NCI-H774 (cell line): ENCODE data around the gene GLDN.
"Not testable (repeated sequence)": the region's sequence is repeated elsewhere in the genome, so short reads cannot be mapped to it uniquely, and the experiment has no call there.

ENCODE experiments used
- DNase-seq: peaks from one replicate; lab custom pipeline; 2025; lab: John Stamatoyannopoulos, UW

The GLDN gene

GRCh38 chr15:51387699-51388041 is 46.2 kb downstream of the GLDN start:
- DNase-seq: no peak

DNA sequence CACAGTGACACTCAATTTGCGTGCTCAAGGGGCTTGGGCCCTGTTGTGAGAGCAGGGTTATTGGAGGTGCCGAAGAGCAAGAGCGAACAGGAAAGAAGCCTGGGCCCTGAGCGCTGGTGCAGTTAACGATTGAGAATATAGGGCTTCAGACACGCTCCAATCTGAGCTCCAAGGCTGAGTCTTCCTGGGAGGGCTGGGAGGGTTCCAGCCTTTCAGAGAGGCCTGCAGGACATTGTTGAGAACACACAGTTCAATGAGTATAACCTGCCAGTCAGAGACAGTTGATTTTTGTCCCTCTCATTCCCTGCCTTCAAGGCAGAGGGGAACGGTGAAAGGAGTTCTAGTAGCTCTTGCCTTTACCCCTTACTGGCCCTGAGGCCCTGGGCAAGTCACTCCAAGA is 47.3 kb downstream of the GLDN start:
- no peak for DNase-seq

DNA sequence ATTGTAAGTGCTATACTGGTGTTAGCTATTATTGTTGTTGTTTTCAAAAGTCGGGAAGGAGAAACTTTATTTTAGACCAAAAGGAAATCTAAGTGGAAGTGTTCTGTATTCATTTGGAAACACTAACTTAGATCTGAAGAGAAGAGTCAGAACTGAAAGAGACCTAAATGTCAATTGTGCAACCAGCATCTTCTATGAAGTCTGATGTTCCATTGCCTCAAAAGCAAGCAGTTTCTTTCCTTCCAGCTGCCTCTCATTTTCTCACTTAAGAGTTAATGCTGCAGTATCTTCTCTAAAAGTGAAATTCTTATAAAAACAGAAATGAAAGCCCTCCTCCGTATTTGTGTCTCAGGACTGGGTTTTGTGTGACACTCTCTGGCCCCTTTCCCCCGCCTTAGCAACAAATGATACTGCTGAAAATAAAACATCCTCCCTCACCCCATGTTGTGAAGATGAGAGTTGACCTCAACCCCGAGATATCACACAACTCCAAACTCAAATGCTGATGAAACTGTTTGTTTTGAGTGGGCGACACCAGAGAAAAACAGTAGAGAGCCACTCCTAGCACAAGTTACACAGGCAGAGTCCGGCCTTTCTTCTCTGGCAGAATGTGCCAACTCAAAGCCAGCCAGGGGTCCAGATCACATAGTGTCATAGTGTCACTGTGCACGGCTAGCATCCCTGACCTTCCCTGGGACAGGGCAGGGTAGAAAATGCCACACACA is 48.9 kb downstream of the GLDN start:
- no peak for DNase-seq

- DNase-seq: no peak
These were observed 49.5 kb downstream of the GLDN start for GRCh38 chr15:51390966-51391422.

GRCh38 chr15:51396921-51397320 is 55.5 kb downstream of the GLDN start:
- no peak for DNase-seq

- DNase-seq: no peak
These were observed 57.2 kb downstream of the GLDN start for GRCh38 chr15:51398626-51399025.

GRCh38 chr15:51401051-51401780 is 59.8 kb downstream of the GLDN start:
- DNase-seq: no peak

DNA sequence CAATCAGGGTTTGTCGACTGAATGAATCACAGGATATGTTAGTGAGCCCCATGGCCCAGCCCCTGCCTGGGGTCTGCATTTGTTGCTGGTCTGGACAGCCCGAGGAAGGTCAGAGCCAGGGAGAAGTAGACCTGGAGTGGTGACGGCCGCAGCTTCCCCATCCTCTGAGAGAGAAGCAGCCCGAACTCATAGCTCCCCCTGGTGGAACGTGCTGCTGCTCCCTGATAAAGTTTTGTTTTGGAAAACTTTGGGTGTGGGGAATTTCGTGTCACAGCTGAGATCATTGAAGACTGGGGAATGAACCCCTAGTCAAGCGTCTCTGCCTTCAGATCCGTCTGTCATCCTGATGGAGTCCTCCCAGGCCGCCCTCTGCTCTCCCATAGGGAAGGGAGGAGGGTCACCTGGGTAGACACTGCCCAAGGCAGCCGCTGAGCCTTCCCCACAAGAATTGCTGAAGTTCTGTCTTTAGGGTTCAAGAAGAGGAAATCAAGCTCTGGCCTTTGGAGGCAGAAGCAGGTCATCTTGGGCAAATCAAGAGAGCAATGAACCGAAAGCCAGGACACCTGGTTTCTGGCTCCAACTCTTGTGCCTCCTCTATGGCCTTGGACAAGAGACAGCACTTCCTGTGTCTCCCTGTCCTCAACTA is 60.5 kb downstream of the GLDN start:
- DNase-seq: no peak

- DNase-seq: no peak
These were observed 61.8 kb downstream of the GLDN start for GRCh38 chr15:51403072-51403878.

DNA sequence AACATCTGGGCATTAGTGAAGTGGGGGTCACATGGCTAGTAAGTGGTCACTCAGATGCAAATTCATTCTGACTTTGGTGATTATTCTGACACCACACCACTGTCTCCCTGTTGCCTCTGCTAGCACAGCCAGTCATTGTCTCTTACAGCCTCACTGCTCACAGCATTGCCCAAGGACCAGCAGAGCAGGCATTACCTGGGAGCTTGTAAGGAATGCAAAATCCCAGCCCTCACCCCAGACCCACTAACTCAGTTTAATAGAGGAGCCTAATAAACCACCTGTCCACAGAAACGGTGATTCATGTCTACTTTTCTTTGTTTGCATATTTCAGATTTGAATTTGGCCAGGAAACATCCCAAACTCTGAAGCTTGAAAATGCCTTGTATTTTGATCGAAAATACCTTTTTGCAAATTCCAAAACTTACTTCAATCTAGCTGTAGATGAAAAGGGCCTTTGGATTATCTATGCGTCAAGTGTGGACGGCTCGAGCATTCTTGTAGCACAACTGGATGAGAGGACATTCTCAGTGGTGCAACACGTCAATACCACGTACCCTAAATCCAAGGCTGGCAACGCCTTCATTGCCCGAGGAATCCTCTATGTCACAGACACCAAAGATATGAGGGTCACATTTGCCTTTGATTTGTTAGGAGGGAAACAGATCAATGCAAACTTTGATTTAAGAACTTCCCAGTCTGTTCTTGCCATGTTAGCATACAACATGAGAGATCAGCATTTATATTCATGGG is 62.7 kb downstream of the GLDN start:
- no peak for DNase-seq

GRCh38 chr15:51405693-51406523 is 64.5 kb downstream of the GLDN start:
- no peak for DNase-seq

DNA sequence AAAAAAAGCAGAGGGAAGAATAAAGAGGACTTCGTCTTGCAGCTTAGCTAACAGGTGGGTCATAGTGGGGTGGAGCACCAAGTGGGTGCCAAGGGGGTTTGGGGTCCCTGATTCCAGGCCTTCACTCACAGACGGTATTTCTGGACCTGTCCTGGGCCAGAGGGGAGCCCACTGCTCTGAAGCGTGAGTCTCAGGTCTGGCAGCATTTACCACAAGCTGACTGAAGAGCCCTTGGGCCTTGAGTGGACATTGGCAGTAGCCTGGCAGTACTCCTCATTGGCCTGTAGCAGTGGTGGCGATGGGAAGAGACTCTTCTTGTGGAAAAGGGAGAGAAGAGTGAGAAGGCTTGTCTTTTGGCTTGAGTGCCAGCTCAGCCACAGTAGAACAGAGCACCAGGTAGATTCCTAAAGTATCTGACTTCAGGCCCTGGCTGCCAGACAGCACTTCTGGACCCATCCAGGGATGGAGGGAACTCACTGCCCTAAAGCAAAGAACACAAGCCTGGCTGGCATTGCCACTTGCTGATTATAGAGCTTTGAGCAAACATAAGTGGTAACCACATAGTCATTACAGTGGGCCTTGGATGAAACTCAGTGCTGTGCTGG is 72.9 kb downstream of the GLDN start:
- DNase-seq: no peak

DNA sequence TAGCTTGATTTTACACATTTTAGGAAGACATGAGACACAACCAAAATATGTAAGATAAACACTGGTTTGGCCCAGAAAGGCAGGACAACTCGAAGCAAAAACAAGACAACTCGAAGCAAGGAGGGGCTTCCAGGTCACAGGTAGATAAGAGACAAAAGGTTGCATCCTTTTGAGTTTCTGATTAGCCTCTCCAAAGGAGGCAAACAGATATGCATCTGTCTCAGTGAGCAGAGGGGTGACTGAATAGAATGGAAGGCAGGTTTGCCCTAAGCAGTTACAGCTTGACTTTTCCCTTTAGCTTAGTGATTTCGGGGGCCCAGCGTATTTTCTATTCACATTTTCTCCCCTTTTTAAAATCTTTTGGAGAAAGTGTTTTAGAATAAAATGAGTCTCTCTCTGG is 74.7 kb downstream of the GLDN start:
- DNase-seq: no peak

GRCh38 chr15:51423040-51423439 is 81.6 kb downstream of the GLDN start:
- not testable (repeated sequence) for DNase-seq

- DNase-seq: no peak
These were observed 83.3 kb downstream of the GLDN start for GRCh38 chr15:51424780-51425179.

DNA sequence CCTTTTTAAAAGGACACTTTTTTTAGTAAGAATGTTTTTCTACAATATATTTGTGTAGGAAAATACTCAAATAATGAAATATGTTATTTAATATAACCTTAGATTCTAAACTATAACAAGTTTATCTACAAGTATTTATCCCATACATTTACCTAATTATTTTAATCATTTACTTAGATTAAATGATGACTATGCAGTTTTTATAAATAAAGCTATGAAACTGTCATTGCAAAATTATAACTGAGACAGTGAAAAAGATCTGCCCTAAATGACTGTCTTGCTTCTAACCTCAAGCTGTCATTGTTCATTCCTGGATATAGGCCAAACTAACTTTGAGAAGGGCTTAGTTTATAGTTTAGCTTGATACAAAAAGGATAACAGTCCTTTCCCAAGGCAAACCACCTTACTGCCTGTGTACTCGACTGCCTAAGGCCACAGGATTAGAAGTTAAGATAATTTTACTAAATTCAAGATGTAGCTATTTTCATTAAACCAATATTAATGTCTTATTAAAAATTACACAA is 84.1 kb downstream of the GLDN start:
- DNase-seq: no peak

DNA sequence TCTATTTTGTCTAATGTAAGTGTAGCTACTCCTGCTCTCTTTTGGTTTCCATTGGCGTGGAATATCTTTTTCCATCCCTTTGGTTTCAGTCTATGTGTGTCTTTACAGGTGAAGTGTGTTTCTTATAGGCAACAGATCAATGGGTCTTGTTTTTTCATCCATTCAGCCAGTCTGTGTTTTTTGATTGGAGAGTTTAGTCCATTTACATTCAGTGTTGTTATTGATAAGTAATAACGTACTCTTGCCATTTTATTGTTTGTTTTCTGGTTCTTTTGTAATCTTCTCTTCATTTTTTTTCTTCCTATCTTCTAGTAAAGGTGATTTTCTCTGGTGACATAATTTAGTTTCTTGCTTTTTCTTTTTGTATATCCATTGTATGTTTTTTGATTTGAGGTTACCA is 97.1 kb downstream of the GLDN start:
- DNase-seq: no peak

DNA sequence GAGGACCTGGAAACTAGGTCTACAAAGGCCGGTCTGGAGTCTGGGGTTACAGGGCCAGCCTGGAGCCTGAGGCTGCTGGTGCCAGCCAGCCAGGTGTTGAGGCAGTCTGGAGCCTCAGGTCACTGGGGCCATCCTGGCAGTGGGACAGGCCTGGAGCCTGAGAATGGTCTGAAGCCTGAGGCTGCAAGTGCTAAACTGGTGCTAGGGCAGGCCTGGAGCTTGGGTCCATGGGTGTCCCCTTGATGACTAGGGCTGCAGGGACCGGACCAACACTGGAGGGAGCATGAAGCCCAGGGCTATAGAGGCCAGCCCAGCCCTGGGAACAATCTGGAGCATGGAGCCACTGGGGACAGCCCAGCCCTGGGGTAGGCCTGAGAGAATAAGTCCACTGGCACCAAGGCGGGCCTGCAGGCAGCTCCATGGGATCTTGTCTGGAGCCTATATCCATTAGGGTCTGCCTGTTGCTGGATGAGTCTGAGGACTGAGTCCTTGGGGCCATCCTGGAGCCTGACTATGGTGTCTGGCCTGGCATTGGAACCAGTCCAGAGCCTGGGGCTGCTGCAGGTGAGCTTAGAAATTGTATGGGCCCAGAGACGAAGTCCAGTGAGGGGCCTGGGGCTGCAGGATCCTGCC is 101.9 kb downstream of the GLDN start:
- DNase-seq: no peak

DNA sequence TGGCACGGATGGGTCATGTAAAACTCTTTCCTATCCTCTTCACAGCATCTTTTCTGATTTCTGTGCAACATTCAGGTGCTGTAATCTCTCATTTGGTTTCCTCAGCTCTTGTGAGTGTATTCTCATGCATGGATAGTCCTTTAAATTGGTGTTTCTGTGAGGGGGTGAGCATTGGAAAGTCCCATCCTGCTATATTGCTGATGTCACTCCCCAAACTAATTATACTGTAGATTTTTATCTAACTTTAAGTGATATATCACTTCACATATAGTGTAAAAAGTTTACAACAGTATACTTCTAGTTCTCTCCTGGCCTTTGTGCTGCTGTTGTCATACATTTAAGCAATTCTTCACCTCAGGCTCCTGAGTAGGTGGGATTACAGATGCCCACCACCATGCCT is 102.7 kb downstream of the GLDN start:
- no peak for DNase-seq

- DNase-seq: no peak
These were observed 103.4 kb downstream of the GLDN start for GRCh38 chr15:51444807-51445206.
